HEK293T (cell line): ENCODE results near the gene ADD1.

Experiments used
- ARNT ChIP-seq: fragments of 450-650 bp; IDR thresholded peaks from 2 replicates; pipeline ENCODE4 v1.6.1; 2017; ENCODE audit warnings: mild to moderate bottlenecking
- BHLHE40 ChIP-seq: fragments of 450-650 bp; IDR thresholded peaks from 2 replicates; pipeline ENCODE4 v1.6.1; 2016; ENCODE audit warnings: mild to moderate bottlenecking, moderate library complexity, borderline replicate concordance
- ELF4 ChIP-seq: fragments of 450-650 bp; IDR thresholded peaks from 2 replicates; pipeline ENCODE4 v1.6.1; 2017; ENCODE audit warnings: antibody characterized with exemption
- FOXA1 ChIP-seq: fragments of 450-650 bp; IDR thresholded peaks from 2 replicates; pipeline ENCODE4 v1.6.1; 2016; ENCODE audit warnings: mild to moderate bottlenecking
- FOXM1 ChIP-seq: fragments of 450-650 bp; IDR thresholded peaks from 2 replicates; pipeline ENCODE4 v1.6.1; 2017; ENCODE audit warnings: mild to moderate bottlenecking, borderline replicate concordance
- LEF1 ChIP-seq: fragments of 450-650 bp; IDR thresholded peaks from 2 replicates; pipeline ENCODE4 v1.6.1; 2017; ENCODE audit warnings: mild to moderate bottlenecking, borderline replicate concordance
- NFRKB ChIP-seq: fragments of 450-650 bp; IDR thresholded peaks from 2 replicates; pipeline ENCODE4 v1.6.1; 2016; ENCODE audit warnings: mild to moderate bottlenecking, moderate library complexity
- SP1 ChIP-seq: fragments of 450-650 bp; IDR thresholded peaks from 2 replicates; pipeline ENCODE4 v1.6.1; 2017
- SUZ12 ChIP-seq: fragments of 450-650 bp; IDR thresholded peaks from 2 replicates; pipeline ENCODE4 v1.6.1; 2016; ENCODE audit warnings: mild to moderate bottlenecking
- TF ChIP-seq, protein P1 (sequence below): fragments of 450-650 bp; IDR thresholded peaks from 2 replicates; pipeline ENCODE4 v1.6.1; 2016

DNA sequence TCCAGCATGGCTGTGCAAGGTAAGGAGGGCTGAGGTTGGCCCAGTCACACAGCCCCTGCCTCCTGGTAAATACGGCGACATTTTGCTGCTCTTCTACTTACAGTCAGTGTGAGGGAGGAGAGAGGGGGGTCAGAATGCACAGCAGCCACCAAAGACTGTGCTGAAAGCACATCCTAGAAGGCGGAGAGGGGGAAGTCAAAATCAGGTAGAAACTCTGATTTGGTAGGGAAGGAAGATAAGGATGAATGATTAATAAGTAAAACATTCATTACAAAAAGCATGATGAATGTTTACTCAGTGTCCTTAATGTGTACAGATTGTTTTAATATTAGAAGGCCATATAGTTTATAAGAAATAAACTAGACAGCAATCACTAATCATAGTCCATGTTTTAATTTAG is 57.5 kb downstream of the ADD1 start:
- TF ChIP-seq, protein P1, sequence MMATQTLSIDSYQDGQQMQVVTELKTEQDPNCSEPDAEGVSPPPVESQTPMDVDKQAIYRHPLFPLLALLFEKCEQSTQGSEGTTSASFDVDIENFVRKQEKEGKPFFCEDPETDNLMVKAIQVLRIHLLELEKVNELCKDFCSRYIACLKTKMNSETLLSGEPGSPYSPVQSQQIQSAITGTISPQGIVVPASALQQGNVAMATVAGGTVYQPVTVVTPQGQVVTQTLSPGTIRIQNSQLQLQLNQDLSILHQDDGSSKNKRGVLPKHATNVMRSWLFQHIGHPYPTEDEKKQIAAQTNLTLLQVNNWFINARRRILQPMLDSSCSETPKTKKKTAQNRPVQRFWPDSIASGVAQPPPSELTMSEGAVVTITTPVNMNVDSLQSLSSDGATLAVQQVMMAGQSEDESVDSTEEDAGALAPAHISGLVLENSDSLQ, result no peak
- no peak for TF ChIP-seq SUZ12
- TF ChIP-seq LEF1, result no peak
- TF ChIP-seq ARNT, result no peak
- no peak for TF ChIP-seq BHLHE40
- TF ChIP-seq FOXA1, result no peak
- TF ChIP-seq NFRKB, result no peak
- no peak for TF ChIP-seq SP1
- no peak for TF ChIP-seq FOXM1
- no peak for TF ChIP-seq ELF4
